ENCODE results near the gene HRAS.

DNA sequence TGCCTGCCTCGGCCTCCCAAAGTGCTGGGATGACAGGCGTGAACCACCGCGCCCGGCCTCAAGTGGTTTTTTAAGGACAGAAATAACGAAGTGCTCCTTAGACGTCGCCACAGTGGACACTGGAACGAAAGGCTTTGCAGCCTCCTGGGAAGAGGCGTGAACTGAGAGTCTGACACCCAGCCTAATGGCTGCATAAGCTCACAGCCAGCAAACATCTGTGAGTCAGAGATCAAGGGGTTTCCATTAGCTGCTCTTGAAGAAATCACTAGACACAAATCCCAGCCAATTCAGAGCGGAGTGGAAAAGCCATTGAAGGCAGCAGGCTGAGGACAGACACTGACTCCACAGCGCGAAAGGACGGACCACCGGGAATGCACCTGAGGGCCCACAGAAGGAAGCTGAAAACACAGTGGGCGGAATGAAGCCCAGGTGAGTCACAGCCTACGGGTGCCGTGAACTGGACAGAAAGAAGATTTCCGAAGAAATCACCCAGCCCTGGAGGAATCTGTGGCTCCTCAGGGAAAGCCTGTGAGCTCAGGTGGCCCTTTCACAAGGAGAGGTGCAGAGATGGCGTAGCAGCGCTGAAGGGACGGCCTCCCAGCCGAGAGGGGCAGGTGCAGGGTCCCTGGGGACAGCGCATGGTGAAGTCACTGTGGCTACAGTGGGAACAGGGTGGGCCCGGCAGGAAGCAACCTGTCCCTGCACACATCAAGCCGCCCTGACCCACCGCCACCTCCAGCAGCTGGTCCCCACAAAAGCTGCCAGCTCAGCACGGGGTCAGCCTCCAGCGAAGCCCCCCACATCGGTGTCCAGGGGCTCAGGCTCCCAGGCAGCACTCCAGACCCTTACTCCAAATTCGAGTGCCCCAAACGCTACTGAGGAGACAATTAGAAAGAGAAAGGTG lies 13.6 kb upstream of the HRAS start:
- TF ChIP-seq, protein P1, sequence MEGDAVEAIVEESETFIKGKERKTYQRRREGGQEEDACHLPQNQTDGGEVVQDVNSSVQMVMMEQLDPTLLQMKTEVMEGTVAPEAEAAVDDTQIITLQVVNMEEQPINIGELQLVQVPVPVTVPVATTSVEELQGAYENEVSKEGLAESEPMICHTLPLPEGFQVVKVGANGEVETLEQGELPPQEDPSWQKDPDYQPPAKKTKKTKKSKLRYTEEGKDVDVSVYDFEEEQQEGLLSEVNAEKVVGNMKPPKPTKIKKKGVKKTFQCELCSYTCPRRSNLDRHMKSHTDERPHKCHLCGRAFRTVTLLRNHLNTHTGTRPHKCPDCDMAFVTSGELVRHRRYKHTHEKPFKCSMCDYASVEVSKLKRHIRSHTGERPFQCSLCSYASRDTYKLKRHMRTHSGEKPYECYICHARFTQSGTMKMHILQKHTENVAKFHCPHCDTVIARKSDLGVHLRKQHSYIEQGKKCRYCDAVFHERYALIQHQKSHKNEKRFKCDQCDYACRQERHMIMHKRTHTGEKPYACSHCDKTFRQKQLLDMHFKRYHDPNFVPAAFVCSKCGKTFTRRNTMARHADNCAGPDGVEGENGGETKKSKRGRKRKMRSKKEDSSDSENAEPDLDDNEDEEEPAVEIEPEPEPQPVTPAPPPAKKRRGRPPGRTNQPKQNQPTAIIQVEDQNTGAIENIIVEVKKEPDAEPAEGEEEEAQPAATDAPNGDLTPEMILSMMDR (conservative IDR thresholded peaks at IDR 0.05) = no peak
- no peak for TF ChIP-seq EZH2 (IDR thresholded peaks at IDR 0.05; ENCODE audit: low read depth)
